GM18505 (cell line): Measurements from ENCODE around the gene EHD4.

Source experiments
- ATAC-seq: cut with Tn5 transposase; IDR thresholded peaks from one replicate; pipeline ENCODE4 v1.9.1; 2021; ENCODE audit not compliant: unreplicated experiment
- POLR2A ChIP-seq: IDR thresholded peaks from 4 replicates; pipeline ENCODE4 v1.6.1; 2011; ENCODE audit warnings: borderline replicate concordance; ENCODE audit not compliant: insufficient read depth, insufficient read length; ENCODE audit errors: extremely low read depth

EHD4 gene

DNA sequence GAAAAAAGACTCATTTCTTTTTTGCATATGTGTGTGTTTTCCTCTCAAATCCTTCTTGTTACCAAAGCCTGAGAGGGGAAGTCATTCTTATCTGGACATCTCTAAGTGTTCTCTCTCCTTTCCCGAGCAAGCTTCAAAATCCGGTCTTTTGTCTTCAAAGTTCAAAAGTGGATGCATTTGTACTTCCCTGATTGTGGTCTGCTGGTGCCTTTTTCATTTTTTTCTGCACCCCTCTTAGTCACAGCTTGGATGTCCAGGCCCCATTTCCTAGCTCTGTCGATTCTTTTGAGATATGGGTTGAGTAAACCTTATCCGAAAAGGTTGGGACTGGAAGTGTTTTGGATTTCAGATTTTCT, 34.8 kb downstream of the EHD4 start:
- TF ChIP-seq POLR2A: no peak

DNA sequence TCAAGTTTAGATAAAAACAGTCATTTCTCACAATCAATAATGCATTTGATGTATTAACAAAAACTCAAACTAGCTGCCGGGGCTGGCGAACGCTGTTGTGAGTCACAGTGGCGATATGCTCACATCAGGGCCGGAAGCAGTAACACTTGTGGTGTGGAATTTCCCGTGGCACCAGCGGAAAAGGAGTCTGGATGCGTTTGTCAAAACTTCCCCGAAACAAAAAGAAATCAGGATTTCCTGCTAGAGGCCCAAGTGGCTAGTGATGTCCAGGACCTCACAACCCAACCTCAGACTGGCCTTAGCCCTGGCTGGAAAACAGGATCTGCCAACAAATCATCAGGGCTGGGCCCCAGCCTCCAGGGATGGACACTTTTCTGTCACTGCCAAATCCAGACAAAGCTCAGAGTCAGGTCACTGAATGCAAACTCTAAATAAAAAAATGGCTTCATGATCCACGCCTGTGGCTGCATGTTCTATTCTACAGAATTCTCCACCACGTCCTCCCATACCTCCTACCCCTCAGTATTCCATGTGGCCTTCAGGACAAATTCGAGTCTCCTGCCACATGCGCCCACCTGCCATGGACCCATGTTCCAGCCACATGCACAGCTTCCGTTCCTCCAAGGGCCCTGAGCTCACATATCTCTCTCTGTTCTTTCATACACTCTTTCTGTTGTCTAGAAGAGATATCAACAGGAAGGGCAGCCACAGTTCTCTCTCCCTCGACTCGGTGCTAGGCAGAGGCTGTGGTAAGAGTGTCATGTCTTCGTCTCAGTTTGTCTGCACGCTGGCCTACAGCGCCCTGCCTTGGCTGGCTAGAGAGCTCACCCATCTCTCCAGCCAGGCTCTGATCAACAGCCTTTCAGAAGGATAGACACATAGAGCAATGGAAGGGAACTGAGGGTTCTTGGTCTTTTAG, 35.4 kb downstream of the EHD4 start:
- no peak for ATAC-seq
- TF ChIP-seq POLR2A: peak; percentile 34

More for the DNA sequence above, 34.8 kb downstream of the EHD4 start:
- ATAC-seq: no peak

DNA sequence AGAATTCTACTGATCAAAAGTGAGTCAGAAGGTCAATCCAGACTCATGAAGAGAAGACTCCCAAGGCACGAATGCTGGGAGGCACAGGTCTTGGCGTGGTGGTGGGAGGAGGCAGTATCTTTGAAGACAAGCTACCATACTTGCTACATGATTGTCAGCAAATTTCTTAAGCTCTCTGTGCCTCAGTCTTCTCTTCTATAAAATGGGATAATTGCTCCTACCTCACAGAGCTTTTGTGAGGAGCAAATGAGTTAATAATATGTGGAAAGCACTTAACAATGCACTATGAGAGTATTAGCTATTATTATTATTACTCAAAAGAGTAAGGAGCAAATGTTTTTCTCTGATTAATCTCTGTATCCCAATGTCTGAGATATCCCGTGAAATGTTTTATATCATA, 36.2 kb downstream of the EHD4 start:
- no peak for ATAC-seq
- TF ChIP-seq POLR2A: no peak

DNA sequence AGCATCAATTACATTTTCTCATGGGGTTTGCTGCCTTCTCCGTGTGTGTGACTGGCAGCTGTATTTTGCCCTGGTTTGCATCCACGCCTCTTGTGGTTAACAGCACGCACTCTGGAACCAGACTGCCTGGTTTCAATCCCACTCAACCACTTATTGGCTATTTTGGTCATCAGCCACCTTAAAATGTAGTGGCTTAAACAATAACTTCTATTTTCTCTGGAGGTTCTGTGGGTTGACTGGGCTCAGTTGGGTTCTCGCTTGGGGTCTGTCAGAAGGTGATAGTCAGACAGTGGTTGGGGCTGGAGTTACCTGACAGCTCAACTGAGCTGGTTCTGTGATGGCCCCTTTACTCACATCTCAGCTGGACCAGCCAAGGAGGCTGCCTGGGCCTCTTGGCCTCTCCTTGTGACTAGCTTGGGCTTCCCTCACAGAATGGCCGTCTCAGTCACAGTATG, 36.8 kb downstream of the EHD4 start:
- no peak for TF ChIP-seq POLR2A
- no peak for ATAC-seq

- TF ChIP-seq POLR2A: no peak
- ATAC-seq: no peak
Measured at GRCh38 chr15:41934843-41935242, 37.5 kb downstream of the EHD4 start.

DNA sequence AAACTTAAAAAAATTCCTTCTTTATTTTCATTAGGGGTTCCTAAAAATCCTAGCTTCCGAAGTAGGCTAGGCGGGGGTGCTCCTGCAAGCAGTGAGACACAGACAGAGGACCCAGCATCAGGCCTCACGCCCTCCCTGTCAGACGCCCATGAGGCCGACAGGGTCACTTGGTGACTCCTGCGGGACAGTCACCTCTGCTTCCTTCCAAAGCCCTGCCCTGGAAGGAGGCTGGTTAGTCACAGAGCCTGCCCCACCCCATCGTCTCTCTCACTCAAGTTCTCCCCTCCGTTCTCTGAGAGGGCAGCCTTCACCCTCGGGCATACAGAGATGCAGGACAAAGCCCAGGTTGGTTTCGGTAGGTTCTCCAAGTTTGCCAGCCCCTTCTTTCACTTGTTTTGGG, 38.6 kb downstream of the EHD4 start:
- TF ChIP-seq POLR2A: no peak
- no peak for ATAC-seq

DNA sequence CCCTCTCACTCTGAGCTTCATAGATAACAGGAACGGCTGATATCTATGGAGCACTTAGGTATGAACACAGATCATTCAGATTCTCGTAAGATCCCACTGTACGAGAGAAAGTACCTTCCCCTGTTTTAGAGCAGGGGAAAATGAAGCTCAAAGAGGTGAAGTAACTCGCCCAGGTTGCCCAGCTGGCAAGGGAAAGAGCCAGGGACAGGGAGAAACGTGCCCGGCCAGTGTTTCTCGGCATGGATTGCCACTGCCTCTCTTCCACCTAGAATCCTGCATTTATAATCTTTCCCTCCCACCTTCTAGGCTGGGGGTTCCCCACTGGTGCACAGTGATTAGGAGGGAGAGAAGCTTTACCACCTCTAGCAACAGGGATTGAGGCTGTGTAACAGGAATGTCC, 39.0 kb downstream of the EHD4 start:
- ATAC-seq: no peak
- no peak for TF ChIP-seq POLR2A

- no peak for TF ChIP-seq POLR2A
- ATAC-seq: no peak
Measured at GRCh38 chr15:41932511-41933289, 39.7 kb downstream of the EHD4 start.

DNA sequence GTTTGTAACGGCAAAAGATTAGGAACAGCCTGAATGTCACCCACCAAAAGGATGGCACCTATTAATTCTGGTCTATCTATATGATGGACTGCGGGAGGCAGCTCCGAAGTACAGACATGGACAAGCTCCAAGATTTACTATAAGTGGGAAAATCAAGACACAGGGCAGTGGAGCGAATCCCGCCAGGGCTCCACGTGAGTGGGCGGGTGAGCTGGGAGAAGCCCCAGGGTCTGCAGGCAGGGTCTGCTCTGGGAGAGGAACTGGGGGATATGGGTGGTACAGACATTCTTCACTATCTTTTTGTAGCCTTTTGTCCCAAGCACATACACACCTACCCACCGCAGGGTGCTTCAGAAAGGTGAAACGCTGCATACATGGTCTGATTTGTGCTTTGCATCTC, 40.3 kb downstream of the EHD4 start:
- TF ChIP-seq POLR2A: no peak
- no peak for ATAC-seq

- ATAC-seq: no peak
Measured at GRCh38 chr15:41930867-41931222, 41.5 kb downstream of the EHD4 start.

DNA sequence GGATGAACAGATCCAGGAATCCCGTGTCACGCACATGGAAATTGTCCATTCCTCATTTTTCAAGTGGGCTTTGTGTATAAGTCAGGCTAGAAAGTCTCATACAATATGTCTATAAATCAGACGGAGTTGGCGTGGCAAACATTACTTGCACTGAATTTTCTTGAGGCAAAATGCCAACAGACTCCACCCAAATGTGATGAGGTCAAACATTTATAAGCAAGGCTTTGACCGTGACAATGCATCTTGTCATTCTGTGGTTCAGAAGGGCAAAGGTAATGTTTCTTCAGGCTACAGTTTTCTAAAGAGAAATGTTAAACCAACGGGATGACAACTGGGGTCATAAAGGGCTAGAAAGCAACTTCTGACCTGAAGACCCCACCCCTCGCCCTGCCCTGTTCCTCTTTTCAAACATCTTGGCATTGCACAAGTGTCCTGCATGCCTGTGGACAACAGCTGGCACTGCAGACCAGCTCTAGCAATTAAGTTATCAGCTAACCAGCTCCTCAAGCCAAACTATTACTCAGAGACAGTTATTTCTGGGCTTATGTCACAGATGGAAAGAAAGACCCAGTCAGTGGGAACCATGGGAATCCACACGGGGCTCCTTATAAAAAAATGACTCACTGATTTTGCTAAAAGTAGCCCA, 42.0 kb downstream of the EHD4 start:
- ATAC-seq: no peak
- no peak for TF ChIP-seq POLR2A

More at GRCh38 chr15:41930867-41931222, 41.5 kb downstream of the EHD4 start:
- no peak for TF ChIP-seq POLR2A

GRCh38 chr15:41928637-41929620, 43.4 kb downstream of the EHD4 start:
- peak; percentile 58 for ATAC-seq
- no peak for TF ChIP-seq POLR2A
